ENCODE results near the gene TAS1R3. TPM values are rescaled to one million over a fixed set of nuclear protein-coding genes. Genes with fewer than 3 reads are reported as not detected.

The TAS1R3 gene
- total RNA-seq, 3 donors from 2014 or later (not counting 1 experiment from before 2014, with no cell fraction given) = 0.66 to 1.4 (median 1.3) TPM

DNA sequence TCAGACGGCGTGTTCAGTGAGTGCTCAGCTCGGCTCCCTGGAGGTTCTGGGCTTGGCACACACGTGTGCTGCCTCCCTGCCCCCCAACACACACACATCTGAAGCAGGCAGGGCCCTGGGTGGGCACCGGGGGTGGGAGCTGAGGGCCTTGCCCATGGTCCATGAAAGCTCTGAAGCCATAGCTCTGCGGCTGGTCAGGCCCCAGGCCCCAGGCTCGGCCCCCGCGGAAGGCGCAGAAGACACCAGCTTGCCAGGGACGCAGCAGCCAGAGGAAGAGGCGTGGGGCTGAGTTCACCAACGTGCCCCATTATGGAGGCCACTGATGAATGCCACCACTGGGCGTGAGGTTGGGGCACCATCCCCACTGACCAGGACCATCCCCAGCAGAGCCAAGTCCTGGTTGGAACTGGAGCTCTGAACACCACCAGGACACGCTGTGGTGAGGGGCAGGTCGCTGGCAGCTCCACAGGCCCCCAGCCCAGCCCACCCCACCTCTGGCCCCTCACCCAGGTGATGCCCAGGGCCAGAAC, 39.8 kb downstream of the TAS1R3 start:
- peak overlapping the region; percentile 32 for H3K4me3 Mint-ChIP-seq
- H3K27ac Mint-ChIP-seq = peak overlapping the region in 1 of 2 donors; percentile 79
- H3K27me3 Mint-ChIP-seq (ENCODE audit: low read depth in 2 of 2) = no peaks in the 10 kb centered on the region
- Histone ChIP-seq H3K4me3 (ENCODE audit: low read length) (no peak overlapping the region), H3K4me1 (ENCODE audit: control insufficient read depth, insufficient read depth, low read length) (peaks cover 46% of the 10 kb centered on the region), H3K27me3 (ENCODE audit: control insufficient read depth, insufficient read depth, low read length) (no peaks in the 10 kb centered on the region), H3K36me3 (ENCODE audit: control insufficient read depth, insufficient read depth, low read length) (peaks cover 9% of the 10 kb centered on the region), H3K27ac (ENCODE audit: low read length) (no peak overlapping the region), H3K9me3 (ENCODE audit: control insufficient read depth, insufficient read depth, low read length) (no peaks in the 10 kb centered on the region)
- intact Hi-C loops (cut with micrococcal nuclease) = no loop called here
- WGBS (ENCODE audit: insufficient coverage) = 72% methylated on average over 16 of the region's 16 CpGs
- H3K9me3 Mint-ChIP-seq = no peaks in the 10 kb centered on the region
- TF ChIP-seq, protein P1, sequence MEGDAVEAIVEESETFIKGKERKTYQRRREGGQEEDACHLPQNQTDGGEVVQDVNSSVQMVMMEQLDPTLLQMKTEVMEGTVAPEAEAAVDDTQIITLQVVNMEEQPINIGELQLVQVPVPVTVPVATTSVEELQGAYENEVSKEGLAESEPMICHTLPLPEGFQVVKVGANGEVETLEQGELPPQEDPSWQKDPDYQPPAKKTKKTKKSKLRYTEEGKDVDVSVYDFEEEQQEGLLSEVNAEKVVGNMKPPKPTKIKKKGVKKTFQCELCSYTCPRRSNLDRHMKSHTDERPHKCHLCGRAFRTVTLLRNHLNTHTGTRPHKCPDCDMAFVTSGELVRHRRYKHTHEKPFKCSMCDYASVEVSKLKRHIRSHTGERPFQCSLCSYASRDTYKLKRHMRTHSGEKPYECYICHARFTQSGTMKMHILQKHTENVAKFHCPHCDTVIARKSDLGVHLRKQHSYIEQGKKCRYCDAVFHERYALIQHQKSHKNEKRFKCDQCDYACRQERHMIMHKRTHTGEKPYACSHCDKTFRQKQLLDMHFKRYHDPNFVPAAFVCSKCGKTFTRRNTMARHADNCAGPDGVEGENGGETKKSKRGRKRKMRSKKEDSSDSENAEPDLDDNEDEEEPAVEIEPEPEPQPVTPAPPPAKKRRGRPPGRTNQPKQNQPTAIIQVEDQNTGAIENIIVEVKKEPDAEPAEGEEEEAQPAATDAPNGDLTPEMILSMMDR (IDR thresholded peaks at IDR 0.05) = no peak
- DNase-seq (peak in 1 of 2 donors; percentile 43), ATAC-seq (no peak)
- peaks cover 10 to 27% of the 10 kb centered on the region in 2 donors for H3K4me1 Mint-ChIP-seq
- no peaks in the 10 kb centered on the region for H3K36me3 Mint-ChIP-seq

DNA sequence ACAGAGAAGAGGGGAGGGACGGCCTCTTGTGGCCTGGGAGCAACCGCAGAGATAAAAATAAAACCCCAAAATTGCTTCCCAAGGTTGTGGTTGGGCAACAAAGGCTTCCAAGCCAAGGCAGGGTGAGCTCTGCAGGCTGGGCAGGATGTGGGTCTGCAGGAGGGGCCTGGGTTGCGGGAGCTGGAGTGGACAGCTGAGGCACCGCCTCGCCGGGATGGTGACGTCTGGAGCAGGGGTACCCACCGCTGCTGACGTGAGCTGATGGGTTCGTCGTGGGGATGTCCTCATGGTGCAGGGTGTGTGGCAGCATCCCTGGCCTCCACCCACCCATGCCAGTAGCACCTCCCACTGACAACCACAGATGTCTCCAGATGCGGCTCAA, 40.3 kb downstream of the TAS1R3 start:
- peak overlapping the region in 1 of 2 donors; percentile 79 for H3K27ac Mint-ChIP-seq
- H3K27me3 ChIP-seq (ENCODE audit: control insufficient read depth, insufficient read depth, low read length) = no peaks in the 10 kb centered on the region
- no peaks in the 10 kb centered on the region for H3K36me3 Mint-ChIP-seq
- intact Hi-C loops (cut with micrococcal nuclease) = no loop called here
- H3K4me3 Mint-ChIP-seq = peak overlapping the region; percentile 32
- no peak overlapping the region for H3K4me3 ChIP-seq (ENCODE audit: low read length)
- H3K9me3 Mint-ChIP-seq = no peaks in the 10 kb centered on the region
- H3K27ac ChIP-seq (ENCODE audit: low read length) = peak overlapping the region; percentile 65
- WGBS (ENCODE audit: insufficient coverage) = 7% methylated on average over 12 of the region's 12 CpGs
- H3K9me3 ChIP-seq (ENCODE audit: control insufficient read depth, insufficient read depth, low read length) = no peaks in the 10 kb centered on the region
- ATAC-seq (peak; percentile 54 to 72 (median 59)), DNase-seq (peak; percentile 64 to 93)
- peaks cover 10 to 27% of the 10 kb centered on the region in 2 donors for H3K4me1 Mint-ChIP-seq
- H3K4me1 ChIP-seq (ENCODE audit: control insufficient read depth, insufficient read depth, low read length) = peaks cover 49% of the 10 kb centered on the region
- TF ChIP-seq, protein P1 (IDR thresholded peaks at IDR 0.05) = no peak
- H3K27me3 Mint-ChIP-seq (ENCODE audit: low read depth in 2 of 2) = no peaks in the 10 kb centered on the region
- peaks cover 9% of the 10 kb centered on the region for H3K36me3 ChIP-seq (ENCODE audit: control insufficient read depth, insufficient read depth, low read length)

DNA sequence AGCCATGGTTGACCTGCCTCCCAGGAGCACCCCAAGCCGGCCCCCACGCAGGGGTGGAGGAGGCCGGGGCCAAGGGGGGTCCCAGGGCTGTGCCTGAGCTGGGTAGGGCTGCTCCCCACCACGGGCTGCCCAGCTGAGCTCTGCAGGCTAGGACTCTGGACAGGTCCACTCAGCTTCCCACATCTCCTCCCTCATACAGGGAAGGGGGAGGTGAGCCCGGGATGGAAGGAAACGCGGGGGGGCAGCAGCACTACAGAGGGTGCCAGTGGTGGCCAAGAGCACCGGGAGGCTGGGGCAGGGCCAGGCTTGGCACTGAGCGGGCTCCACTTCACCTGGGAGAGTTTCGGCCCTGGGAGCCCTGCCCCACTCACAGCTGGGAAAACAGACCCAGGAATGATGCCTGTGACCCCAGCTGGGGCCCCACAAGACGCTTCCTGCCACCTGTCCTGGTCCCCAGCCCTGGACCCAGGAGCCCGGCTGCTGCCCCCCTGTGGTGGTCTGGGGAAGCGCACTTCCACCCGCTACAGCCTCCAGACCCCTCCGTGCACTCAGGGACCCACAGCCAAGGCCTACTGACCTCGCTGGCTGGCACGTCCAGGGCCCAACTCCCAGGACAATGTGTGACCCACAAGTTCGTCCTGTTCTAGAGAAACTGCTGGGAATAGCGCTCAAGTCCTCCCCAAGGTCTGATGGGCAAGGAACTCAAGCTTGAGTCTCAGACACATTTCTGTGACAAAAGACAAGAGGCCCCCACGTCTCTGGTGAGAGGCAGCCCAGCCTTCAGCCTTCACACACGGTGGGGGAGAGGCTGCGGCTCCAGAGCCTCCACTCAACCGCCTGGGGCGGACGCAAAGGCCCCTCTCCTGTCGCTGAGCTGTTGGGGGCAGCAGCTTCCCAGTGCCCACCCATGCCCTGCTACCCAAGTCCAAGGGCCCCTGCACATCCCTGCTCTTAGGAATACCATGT, 40.9 kb downstream of the TAS1R3 start:
- H3K4me1 ChIP-seq (ENCODE audit: control insufficient read depth, insufficient read depth, low read length) = peaks cover 49% of the 10 kb centered on the region
- Mint-ChIP-seq H3K4me1 (peaks cover 10 to 27% of the 10 kb centered on the region in 2 donors), H3K9me3 (no peaks in the 10 kb centered on the region), H3K27me3 (ENCODE audit: low read depth in 2 of 2) (no peaks in the 10 kb centered on the region), H3K27ac (peak overlapping the region; percentile 38 to 79), H3K4me3 (peak overlapping the region; percentile 67), H3K36me3 (no peaks in the 10 kb centered on the region)
- TF ChIP-seq, protein P1 (IDR thresholded peaks at IDR 0.05) = peak; percentile 83
- peak overlapping the region; percentile 65 for H3K27ac ChIP-seq (ENCODE audit: low read length)
- H3K27me3 ChIP-seq (ENCODE audit: control insufficient read depth, insufficient read depth, low read length) = no peaks in the 10 kb centered on the region
- ATAC-seq = peak; percentile 34 to 62 (median 40)
- no peaks in the 10 kb centered on the region for H3K9me3 ChIP-seq (ENCODE audit: control insufficient read depth, insufficient read depth, low read length)
- H3K36me3 ChIP-seq (ENCODE audit: control insufficient read depth, insufficient read depth, low read length) = peaks cover 9% of the 10 kb centered on the region
- 30% methylated on average over 26 of the region's 26 CpGs for WGBS (ENCODE audit: insufficient coverage)
- peak; percentile 76 to 84 for DNase-seq
- intact Hi-C loops (cut with micrococcal nuclease) = no loop called here
- no peak overlapping the region for H3K4me3 ChIP-seq (ENCODE audit: low read length)

All from natural killer cell (primary cell).